Endothelial cell of umbilical vein (primary cell): ENCODE results near the gene UPK3A.

ENCODE experiments used
- CTCF ChIP-seq, 2 donors: IDR thresholded peaks; 1 replicate in 1 of 2; 2 replicates in 1 of 2; pipeline ENCODE4 v1.5.1; 2011; ENCODE audit warnings: low read length in 2 of 2, mild to moderate bottlenecking in 2 of 2, moderate library complexity in 2 of 2, control low read depth in 1 of 2, inconsistent platforms in 1 of 2, low read depth in 1 of 2; ENCODE audit not compliant: insufficient read depth in 1 of 2; ENCODE audit errors: extremely low read depth in 1 of 2
- EZH2 ChIP-seq: IDR thresholded peaks from 2 replicates; pipeline ENCODE4 v1.6.1; 2012; ENCODE audit warnings: borderline replicate concordance, low read depth, mild to moderate bottlenecking, moderate library complexity, low read length, inconsistent platforms; ENCODE audit not compliant: severe bottlenecking
- FOS ChIP-seq: IDR thresholded peaks from 2 replicates; pipeline ENCODE4 v1.6.1; 2011; ENCODE audit warnings: mild to moderate bottlenecking, low read length, moderate library complexity, borderline replicate concordance; ENCODE audit not compliant: insufficient read depth
- GATA2 ChIP-seq: IDR thresholded peaks from 2 replicates; pipeline ENCODE4 v1.7.0; 2011; ENCODE audit warnings: low read depth, mild to moderate bottlenecking, moderate library complexity, mixed read lengths, low read length; ENCODE audit not compliant: insufficient read length, insufficient read depth
- MAX ChIP-seq: IDR thresholded peaks from 2 replicates; pipeline ENCODE4 v1.6.1; 2011; ENCODE audit not compliant: insufficient read depth, insufficient read length
- POLR2A ChIP-seq: IDR thresholded peaks from 2 replicates; pipeline ENCODE4 v1.6.1; 2012; ENCODE audit warnings: low read depth, mild to moderate bottlenecking, control low read depth, low read length
- POLR2AphosphoS5 ChIP-seq: IDR thresholded peaks from 2 replicates; pipeline ENCODE4 v1.6.1; 2012; ENCODE audit warnings: low read depth, mild to moderate bottlenecking, control low read depth, low read length, moderate library complexity; ENCODE audit not compliant: insufficient read depth

DNA sequence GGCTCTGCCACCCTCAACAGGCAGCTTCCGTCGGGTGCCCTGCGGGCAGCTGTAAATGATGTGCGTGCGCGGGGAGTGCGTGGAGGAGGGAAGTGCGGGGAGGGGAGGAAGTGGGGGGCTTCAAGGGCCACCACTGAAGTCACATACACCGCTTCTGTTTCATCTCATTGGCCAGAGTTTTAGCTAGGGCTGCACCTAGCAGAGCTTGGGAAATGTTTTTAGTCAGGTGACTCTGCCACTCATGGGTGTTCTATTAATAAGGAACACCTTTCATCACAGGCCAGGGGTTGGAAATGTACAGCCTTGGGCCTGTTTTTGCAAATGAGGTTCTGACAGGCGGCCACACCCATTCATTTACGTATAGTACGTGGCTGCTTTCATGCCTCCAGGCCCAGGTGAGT lies 39.6 kb downstream of the UPK3A start:
- no peak for TF ChIP-seq POLR2AphosphoS5
- TF ChIP-seq CTCF (IDR thresholded peaks at IDR 0.05; ENCODE audit: extremely low read depth in 1 of 2, insufficient read depth in 1 of 2, low read depth in 1 of 2, low read length in 2 of 2) = no peak
- no peak for TF ChIP-seq MAX
- no peak for TF ChIP-seq EZH2
- no peak for TF ChIP-seq POLR2A
- no peak for TF ChIP-seq FOS
- TF ChIP-seq GATA2 = no peak
